Erythroblast (primary cell): ENCODE data around the gene CYB561D2.

Experiments
- GATA1 ChIP-seq: IDR thresholded peaks from 2 replicates; pipeline ENCODE4 v1.6.1; 2011; ENCODE audit warnings: low read depth, mild to moderate bottlenecking, control low read depth, low read length, moderate library complexity
- POLR2A ChIP-seq: IDR thresholded peaks from 2 replicates; pipeline ENCODE4 v1.6.1; 2011; ENCODE audit warnings: mild to moderate bottlenecking, low read length

DNA sequence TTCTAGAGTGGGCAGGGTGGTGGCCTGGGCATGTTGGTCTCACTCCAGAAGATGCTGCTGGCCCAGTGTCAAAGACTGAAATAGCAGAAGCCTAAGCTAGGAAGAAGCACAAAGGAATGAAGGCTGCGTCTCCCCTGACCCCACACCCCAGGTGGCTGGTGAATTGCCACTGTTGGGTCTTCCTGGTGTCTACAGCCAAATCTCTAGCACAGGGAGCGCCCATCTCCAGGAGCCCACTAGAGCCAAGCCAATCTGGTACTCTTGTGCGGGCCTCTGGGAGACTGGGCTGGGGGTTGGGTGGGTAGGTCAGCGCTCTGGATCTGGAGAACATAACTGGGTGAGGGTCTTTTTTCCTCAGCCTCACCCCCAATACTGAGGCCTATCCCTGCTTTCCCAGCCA is 23.5 kb upstream of the CYB561D2 start:
- TF ChIP-seq POLR2A: no peak
- no peak for TF ChIP-seq GATA1
